GM19463 (cell line): Measurements from ENCODE around the gene ANG.
"Not testable (repeated sequence)": the region's sequence is repeated elsewhere in the genome, so short reads cannot be mapped to it uniquely, and the experiment has no call there.

Source experiments
- ATAC-seq: cut with Tn5 transposase; IDR thresholded peaks from one replicate; pipeline ENCODE4 v1.9.1; 2021; ENCODE audit warnings: mild to moderate bottlenecking, moderate library complexity; ENCODE audit not compliant: unreplicated experiment

The ANG gene

DNA sequence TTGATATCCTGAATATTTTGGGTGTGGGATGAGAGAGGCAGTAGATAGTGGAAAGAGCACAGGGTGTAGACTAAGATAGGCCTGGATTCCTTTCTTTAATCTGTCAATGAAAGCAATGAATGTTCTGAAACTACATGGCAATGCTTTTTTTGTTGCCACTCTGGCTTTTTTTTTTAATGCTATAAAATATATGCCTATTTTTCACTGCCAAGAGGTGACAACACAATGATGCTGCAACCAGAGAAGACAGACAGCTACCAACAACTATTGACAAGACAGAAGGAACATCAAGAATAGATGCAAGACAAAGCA lies 9.4 kb downstream of the ANG start:
- no peak for ATAC-seq

DNA sequence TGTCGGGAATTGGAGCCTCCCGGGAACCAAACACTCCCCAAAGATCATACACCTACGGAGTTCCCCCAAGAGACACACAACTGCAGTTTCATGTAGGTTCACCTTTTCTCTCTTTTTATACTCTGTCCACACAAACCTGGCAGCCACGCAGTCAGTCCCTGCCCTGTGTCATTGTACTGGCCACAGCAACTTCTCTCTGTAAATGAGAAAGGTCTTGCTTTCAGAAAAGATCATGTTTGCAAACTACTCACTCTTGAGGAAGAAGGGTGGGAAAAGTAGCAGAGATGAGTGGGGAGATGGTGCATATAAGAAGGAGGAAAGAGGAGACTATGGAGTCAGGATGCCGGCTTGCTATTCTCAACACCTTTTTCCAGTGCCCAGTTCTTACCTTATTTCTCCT lies 10.4 kb downstream of the ANG start:
- ATAC-seq, result no peak

DNA sequence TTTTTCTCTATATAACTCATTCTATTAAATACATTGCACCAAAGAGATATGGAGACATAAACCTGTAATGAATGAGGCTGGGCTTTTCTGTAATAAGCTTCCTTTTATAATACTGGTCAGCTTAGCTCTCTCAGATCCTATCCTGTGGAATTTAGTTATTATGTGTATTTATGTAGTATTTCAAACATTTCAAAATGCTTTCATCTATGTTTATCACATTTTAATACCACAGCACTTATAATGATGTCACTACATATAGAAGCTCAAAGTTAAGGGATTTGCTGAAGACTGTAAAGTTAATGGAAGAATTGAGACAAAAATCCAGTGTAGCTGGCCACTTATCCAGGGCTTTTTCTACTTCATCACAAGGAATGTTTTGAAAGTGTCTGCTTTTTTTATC lies 11.4 kb downstream of the ANG start:
- no peak for ATAC-seq

DNA sequence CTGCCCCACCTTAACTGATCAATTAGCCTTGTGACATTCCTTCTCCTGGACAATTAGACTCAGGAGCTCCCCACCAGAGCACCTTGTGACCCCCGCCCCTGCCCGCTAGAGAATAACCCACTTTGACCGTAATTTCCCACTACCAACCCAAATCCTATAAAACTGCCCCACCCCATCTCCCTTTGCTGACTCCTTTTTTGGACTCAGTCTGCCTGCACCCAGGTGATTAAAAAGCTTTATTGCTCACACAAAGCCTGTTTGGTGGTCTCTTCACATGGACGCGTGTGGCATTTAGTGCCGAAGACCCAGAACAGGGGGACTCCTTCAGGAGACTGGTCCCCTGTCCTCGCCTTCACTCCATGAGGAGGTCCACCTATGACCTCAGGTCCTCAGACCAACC lies 12.4 kb downstream of the ANG start:
- ATAC-seq, result not testable (repeated sequence)

DNA sequence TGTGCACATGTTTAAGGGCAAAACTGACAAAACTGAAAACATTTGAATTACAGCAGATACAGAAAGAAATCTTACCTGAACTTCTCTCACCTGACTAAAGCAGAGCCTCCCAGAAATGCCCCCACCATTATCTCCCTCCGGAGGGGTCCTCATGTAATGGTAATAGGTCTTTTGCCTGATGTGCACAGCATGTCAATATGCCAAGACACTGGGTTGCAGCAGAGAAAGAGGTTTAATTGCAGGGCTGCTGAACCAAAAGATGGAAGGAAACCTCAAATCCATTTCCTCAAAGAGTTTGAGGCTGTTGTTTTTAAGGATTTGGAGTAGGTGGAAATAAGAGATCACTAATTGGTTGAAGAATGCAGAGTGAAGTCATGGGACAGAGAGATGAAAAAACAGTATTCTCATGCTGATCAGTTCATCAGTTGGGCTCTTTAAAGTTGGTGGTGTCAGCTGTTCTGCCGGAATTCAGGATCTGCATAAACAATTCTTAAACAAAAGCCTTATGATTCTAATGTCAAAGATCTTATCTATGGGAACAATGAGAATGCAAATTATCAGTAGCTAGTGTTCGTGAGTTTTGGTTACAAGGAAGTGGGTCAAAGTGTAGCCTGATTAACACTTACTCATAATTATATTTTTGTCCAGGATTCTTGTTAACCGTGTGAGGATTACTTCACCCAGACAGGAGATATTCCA lies 18.2 kb downstream of the ANG start:
- ATAC-seq, result no peak

DNA sequence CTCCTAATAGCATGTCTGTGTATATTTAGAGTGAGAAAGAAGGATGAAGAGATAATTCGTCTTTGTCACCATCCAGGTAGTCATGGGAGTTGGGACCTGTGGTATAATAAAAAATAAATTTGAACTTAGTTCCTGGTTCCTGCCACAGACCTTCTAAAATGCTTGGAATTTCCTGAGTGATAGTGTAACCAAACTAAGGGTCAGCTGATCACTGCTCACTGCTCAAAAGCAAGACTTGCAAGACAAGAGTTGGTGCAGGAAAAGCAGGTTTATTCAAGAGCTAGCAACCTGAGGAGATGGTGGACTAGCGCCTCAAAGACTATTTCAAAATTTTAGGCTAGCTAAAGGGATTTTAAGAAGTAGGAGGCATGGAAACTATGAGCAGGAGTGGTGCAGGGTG lies 19.1 kb downstream of the ANG start:
- ATAC-seq, result no peak

DNA sequence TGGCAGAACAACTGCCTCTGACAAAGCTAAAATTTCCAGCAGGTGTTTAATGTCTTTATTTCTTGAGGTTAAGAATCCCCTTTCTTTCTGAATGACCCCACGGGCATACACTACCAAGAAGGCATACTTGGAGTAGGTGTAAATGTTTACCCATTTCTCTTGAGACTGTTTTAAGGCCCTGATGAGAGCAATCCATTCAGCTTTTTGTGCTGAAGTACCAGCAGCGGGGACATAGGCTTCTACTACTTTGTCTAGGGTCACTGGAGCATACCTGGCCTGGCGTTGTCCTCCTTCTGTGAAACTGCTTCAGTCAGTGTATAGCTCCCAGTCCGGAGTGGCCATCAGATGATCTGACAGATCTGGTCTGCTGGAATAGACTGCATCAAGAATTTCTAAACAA lies 22.7 kb downstream of the ANG start:
- ATAC-seq, result no peak

DNA sequence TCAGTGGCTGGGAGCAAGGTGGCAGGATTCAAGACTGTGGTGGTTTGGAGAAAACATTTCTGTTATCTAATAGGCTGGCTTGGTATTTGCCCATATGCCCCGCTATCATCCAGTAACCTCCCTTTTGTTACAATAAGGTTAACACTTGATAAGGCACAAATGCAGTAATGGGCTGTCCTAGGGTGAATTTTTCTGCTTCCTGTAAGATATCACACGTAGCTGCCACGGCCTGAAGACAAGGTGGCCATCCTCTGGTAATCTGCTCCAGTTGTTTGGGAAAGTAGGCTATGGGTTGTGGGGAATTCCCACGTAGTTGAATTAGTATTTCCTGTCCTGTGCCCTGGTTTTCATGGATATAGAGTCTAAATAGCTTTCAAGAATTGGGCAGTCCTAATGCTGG lies 23.1 kb downstream of the ANG start:
- ATAC-seq, result no peak

DNA sequence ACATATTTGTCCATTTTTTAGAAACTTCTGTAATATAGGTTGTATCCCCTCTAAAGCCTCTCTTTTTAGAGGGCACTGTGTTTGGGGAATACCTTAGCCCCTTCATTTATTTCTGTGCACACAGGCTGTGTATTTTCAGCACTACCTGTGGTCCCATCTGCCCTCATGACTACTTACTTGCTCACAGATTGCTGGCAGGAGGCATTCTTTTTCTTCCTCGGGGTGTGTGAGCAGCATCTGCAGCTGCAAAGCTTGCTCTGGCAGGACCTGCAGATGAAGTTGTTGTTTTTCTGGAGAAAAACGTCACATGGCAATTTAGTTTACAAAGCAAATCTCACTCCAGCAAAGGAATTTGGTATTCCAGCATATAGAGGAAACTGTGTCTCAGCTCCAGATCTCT lies 24.3 kb downstream of the ANG start:
- ATAC-seq, result no peak

DNA sequence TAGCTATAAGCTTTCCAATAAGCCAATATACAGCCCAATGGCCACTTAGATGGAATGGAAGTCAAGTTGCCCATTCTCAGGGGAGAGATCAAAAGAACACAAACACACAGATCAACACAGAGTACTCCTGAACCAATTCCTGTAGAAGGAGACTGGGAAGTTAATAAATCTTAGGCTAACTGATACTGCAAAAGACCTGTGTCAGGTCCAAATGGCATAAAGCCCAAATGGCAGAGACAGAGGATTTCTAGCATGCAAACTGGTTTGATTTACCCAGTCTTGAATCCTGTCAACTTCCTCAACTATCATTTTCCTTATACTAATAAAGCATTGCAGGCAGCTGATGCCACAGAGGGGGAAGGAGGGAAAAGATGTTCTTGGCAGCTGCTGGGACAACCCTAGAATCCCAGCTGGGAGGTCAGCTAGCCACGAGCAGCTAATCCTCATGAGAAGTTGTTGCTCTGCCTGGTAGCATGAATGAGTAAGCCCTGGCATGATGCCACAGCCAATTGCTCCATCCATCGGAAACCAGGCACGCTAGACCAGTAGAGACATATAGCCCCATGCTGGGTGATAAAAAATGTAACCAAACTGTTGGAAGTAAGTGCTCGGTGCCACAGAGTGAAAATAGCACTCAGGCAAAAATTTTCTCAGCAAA lies 26.2 kb downstream of the ANG start:
- no peak for ATAC-seq

DNA sequence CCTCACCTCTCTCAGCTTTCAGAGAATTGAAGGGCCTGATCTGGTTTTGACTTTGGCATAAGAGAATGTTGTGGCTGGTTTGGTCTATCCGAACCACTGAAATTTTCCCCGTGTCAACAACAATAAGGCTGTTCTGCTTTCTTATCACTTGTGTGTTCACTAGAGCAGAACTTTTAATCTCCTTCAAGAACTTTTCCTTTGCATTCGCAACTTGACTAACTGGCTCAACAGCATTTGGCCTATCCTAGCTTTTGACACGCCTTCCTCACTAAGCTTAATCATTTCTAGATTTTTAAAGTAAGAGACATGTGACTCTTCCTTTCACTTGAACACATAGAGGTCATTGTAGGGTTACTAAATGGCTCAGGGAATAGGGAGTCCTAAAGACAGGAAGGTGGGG lies 31.2 kb downstream of the ANG start:
- no peak for ATAC-seq

DNA sequence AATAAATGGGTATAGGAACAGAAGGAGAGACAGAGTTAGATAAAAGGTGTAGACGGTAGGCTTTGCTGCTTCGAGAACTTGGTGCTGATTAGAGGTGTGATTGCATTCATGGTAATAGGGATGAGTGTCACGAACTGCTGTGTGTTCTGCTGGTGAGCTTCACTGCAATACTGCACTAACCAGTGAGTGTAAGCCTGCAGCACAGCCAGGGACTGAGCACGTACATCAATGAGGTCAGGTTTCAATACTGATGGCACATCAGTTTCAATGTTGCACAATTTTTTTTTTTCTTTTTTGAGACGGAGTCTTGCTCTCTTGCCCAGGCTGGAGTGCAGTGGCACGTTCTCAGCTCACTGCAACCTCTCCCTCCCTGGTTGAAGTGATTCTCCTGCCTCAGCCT lies 32.2 kb downstream of the ANG start:
- no peak for ATAC-seq

DNA sequence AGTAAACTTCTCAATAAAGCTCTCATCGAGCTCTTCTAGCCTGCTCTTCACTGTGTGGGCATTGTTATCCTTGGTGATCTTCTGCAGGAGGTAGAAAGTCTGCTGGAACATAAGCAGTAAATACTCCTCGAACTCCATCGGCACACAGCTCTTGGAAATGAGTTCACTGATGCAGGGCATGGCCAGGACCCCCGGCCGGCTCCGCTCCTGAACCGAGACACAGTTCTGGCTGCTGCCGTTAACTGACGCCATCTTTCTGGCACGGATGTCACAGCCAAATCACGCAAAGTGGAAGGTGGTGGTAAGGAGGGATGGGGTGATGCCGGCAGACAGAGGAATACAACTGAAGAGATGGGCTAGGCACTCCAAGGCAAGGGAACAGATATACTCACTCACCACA lies 33.5 kb downstream of the ANG start:
- no peak for ATAC-seq

DNA sequence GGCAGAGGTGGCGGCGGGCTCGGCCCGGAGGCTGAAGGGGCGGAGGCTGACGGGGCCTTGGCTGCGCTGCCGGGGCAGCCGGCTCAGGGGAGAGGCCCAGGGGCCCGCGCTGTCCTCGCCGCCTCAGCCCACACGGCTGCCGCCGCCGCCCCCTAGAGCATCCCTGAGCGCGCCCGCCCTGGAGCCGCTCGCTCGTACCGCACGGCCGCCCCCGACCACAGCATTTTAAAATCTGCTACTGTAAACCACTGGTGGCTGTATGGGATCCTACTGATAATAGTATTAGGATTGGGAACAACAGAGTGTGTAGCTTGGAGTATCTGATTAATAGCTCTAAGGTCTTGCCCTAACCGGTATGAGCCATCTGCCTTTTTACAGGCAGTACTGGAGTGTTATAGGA lies 34.9 kb downstream of the ANG start:
- no peak for ATAC-seq

DNA sequence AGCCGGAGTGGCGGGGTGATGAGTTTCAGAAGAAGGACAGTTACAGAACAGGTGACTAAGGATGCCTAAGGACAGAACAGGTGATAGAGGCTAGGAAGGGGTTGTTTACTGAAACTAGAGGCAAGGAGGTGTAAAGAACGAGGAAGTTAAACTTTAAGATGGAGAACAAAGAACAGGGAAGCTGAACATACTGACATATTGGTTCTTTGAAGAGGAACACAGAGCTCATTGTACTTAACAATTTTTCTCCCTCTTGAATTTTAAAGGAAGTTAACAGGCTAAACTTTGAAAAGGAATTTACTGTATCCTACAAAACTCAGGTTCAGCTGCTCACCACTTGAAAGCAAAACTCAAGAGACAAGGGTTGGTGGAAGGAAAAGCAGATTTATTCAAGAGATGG lies 37.6 kb downstream of the ANG start:
- not testable (repeated sequence) for ATAC-seq

DNA sequence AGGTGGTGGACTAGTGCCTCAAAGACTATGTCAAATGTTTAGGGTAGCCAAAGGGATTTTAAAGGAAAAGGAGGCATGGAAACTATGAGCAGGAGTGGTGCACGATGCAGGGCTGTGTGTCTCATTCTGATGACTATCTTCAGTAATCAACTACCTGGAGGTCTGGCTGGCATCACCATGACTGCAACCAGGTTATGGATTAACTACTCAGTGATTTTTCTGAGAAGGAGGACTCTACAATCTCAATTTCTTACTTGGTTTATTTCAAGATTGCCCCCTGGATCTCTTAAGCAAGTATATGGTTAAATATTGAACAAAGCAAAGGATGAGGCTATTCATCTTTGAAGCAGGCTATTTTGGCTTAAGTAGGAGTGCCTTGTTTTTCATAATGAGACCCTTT lies 38.0 kb downstream of the ANG start:
- ATAC-seq, result no peak

DNA sequence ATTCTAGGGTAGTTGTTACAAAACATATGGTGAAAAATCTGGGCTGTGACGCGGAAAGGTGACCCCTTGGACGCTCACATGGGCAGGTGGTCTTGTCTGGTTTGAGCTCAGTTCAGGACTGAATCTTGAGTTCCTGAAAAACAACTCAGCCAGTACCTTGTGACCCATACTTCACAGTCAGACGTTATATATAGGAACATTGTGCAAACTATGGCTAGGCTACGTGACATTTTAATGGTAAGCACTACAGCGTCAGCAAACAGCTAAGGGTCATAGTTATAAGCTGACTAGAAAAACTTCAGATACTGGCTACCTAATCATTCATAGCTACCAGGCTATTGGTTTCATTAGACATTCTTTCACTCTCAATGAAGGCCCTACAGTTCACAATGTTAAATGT lies 42.3 kb downstream of the ANG start:
- ATAC-seq, result no peak

DNA sequence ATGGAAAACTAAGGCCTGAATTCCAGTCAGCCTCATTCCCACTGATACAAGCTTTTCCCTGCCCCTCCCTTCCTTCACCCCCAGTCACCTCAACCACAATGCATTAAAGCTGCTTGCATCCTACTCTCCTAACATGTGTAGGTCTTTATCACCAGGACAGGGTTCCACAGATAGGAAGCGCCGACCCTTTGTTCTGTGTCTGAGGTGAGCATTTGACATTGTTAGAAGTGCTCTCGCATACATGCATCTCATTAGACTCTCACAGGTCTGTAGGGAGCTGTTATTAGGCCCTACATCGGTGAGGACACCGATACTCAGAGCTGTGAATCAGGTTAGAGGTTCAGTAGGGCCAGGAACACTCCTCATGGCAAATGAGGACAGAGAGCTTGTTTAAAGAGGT lies 43.9 kb downstream of the ANG start:
- no peak for ATAC-seq

DNA sequence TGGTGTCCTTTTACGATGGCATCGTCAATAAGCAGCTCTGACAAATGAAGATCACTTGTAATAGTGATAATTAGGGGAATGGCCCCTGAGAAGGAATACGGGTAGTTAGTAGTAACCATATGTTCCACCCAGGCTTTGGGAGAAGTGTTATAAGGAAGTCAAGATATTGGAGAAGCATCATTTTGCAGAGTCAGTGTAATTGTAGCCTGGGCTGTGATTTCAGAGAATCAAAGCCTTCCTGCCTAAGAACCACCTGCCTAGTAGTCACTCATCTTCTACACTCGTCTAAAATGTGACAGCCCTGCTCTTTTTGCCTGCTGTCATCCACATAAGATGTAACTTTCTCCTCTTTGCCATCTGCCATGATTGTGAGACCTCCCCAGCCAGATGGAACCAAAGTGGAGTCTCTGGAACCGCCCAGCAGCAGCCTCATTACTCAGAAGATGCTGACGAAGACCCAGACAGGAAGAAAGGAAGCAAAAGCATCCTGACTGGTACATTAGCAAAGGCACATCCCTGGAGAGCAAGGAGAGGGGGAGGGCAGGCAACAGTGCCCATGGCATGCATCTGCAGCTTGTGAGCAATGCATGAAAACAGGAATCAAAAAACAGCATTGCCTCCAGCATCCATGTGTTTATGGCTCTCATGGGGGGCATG lies 44.5 kb downstream of the ANG start:
- ATAC-seq, result no peak

DNA sequence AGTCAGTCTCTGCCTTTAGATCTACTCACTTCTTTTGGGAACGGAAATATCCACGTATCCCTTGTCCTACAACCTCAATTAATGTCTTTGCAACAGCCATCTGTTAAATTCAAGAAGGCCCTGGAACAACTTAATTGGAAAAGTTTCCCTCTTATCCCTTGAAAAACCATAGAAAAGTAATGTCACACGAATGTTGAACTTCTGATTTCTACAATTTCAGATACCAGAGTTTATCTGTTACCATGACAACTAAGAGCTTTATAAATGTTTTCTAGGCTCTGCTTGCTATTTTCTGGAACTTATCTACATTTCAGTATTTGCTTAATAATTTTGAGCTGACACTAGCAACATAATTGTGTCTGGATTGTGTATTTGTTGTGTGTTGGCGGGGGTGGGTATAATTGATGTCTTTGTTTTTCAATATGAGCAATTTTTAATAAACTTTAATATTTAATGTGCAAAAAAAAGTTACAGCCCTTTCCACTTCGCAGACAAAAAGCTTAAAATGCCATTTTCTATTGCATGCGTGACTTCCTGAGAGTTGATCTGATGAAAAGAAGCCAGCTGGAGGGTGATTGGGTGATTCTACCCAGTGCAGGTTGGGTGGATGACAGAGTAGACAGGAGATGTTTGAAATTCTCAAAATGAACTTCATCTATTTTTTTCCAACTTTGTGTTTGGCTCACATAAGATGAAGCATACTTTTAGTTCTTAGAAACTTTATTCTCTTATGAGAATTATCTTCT lies 45.3 kb downstream of the ANG start:
- ATAC-seq, result no peak

DNA sequence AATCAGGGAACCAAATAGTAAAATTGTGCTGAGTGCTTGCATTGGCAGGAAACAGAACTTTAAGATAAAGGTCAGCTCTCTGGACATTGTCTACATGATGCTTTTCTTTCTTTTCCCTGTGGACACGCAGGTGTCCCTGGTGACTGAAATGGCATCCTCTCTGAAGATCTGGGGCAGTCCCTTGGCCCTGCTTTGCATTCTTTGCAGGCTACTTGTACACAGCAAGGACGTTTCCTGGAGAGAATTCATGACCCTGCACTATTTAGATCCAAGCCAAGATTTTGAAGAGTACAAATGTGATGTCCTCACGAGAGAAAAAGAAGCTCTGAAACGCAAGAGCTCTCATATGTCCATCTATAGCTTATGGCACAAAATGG lies 45.9 kb downstream of the ANG start:
- no peak for ATAC-seq

DNA sequence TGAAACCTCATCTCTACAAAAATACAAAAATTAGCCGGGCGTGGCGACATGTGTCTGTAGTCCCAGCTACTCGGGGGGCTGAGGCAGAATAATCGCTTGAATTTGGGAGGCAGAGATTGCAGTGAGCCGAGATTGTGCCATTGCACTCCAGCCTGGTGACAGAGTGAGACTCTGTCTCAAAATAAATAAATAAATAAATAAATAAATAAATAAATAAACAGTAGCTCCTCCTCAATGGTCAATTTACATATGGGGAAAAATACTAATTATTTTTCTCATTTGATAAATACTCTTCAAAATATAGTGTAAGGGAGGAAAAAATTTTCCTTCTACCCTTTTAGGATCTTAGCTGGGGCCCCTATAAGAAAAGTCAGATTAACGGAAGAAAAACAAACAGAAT lies 49.7 kb downstream of the ANG start:
- ATAC-seq, result not testable (repeated sequence)
